Calu3 (cell line): ENCODE results near the gene C9orf50. TPM values are rescaled to one million over a fixed set of nuclear protein-coding genes. Genes with fewer than 3 reads are reported as not detected.

Experiments used
- BruUV-seq: library from RNA; stranded (reverse); fragments of 400-500 nt; replicated peaks from 2 replicates; lab custom pipeline; 2021; lab: Mats Ljungman, UMichigan
- CTCF ChIA-PET: fragments of 300-600 bp; sonication (Branson Sonifier 250); formaldehyde crosslinking; loops from one replicate; lab custom pipeline; 2022; ENCODE audit warnings: antibody characterized with exemption; lab: Charles Lee
- DNase-seq: peaks from one replicate; pipeline ENCODE4 v3.0.0; 2022
- H3K27ac Mint-ChIP-seq: one replicate; pipeline ENCODE4 v1.8.0; 2022; ENCODE audit warnings: mixed read lengths; ENCODE audit not compliant: unreplicated experiment
- H3K27me3 Mint-ChIP-seq: one replicate; pipeline ENCODE4 v1.8.0; 2022; ENCODE audit warnings: mixed read lengths; ENCODE audit not compliant: unreplicated experiment
- H3K36me3 Mint-ChIP-seq: one replicate; pipeline ENCODE4 v1.8.0; 2022; ENCODE audit warnings: mild to moderate bottlenecking, moderate library complexity, mixed read lengths; ENCODE audit not compliant: insufficient read depth, unreplicated experiment
- H3K4me1 Mint-ChIP-seq: one replicate; pipeline ENCODE4 v1.8.0; 2022; ENCODE audit warnings: mild to moderate bottlenecking, low read depth, mixed read lengths; ENCODE audit not compliant: unreplicated experiment
- H3K4me3 Mint-ChIP-seq: one replicate; pipeline ENCODE4 v1.8.0; 2022; ENCODE audit warnings: mild to moderate bottlenecking, low read depth, moderate library complexity, mixed read lengths; ENCODE audit not compliant: unreplicated experiment
- H3K9me3 Mint-ChIP-seq: one replicate; pipeline ENCODE4 v1.8.0; 2022; ENCODE audit warnings: low read depth, mixed read lengths; ENCODE audit not compliant: unreplicated experiment
- CTCF ChIP-seq: fragments of 200-600 bp; IDR thresholded peaks from one replicate; pipeline ENCODE4 v1.8.0; 2022; ENCODE audit warnings: antibody characterized with exemption; ENCODE audit not compliant: unreplicated experiment
- intact Hi-C: fragments of 100-400 bp; cut with micrococcal nuclease; formaldehyde crosslinking; loops from one replicate; pipeline ENCODE4 v1.10.0; 2022; ENCODE audit not compliant: unreplicated experiment
- total RNA-seq: library from RNA; stranded (reverse); gene quantifications from 2 replicates; pipeline ENCODE4 v1.2.3, GENCODE V29; 2022

C9orf50 gene
- total RNA-seq, 1 experiment from 2014 or later: not detected

GRCh38 chr9:129583308-129584038 lies 37.4 kb downstream of the C9orf50 start:
- no peak overlapping the region for H3K27ac Mint-ChIP-seq
- TF ChIP-seq CTCF: no peak
- peaks cover 33% of the 10 kb centered on the region for H3K4me1 Mint-ChIP-seq
- H3K9me3 Mint-ChIP-seq: no peaks in the 10 kb centered on the region
- no TSS peak for BruUV-seq
- peaks cover 21% of the 10 kb centered on the region for H3K36me3 Mint-ChIP-seq
- no peak for DNase-seq
- H3K4me3 Mint-ChIP-seq: no peak overlapping the region
- intact Hi-C loops: no loop called here
- no peaks in the 10 kb centered on the region for H3K27me3 Mint-ChIP-seq
- CTCF ChIA-PET: no interaction called here

DNA sequence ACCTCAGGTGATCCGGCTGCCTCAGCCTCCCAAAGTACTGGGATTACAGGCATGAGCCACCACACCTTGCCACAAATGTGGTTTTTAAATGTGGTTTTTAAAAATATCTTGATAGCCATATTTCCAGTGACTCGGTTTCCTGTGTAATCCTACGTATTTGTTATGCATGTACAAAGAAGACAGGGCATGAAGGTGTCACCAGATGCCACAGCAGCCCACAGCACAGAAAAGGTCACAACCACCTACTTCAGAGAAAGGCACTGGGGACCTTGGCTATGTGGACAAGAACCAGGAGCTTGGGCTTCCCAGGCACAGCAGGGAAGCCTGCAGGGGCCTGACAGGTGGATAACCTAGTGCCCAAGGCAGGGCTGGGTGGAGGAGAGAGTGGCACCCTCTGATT lies 38.0 kb downstream of the C9orf50 start:
- H3K27me3 Mint-ChIP-seq: no peaks in the 10 kb centered on the region
- DNase-seq: no peak
- peaks cover 39% of the 10 kb centered on the region for H3K4me1 Mint-ChIP-seq
- H3K36me3 Mint-ChIP-seq: peaks cover 21% of the 10 kb centered on the region
- no peak overlapping the region for H3K4me3 Mint-ChIP-seq
- no peak overlapping the region for H3K27ac Mint-ChIP-seq
- intact Hi-C loops: no loop called here
- no TSS peak for BruUV-seq
- TF ChIP-seq CTCF: no peak
- CTCF ChIA-PET: interaction anchor here (0.9 kb wide), 1 partner anchor 13 kb away, joined by 3 read pairs; no protein-coding TSS in a partner anchor
- H3K9me3 Mint-ChIP-seq: no peaks in the 10 kb centered on the region

DNA sequence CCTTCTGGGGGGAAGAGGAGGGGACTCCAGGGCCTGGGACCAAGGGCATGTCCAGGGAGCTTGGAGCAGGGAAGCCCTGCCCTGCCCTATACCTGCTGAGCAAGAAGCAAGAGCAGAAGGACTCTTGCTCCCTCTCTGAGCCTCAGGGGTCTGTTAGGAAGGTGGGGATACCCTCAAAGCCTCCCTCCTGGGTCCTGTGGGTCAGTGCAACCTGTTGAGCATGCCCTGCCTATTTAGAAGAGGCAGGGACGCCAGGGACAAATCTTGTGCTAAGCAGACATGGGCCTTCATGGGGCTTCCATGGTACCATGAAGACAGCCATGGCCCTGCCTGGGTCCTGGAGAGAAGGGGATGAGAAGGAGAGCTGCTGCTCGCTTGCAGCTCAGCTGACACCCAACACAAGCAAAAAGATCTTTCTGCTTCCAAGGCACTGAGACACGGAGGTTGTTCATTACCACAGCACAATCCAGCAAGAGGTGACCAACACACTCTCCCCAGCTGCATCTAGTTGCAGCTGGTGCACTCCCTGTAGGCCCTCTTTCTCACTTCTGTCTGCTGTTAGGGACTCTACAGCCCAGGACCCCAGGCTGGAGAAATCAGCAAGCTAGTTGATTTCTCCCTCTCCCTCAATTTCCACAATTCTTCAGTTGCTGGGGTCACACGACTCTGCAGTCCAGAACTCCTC lies 39.3 kb downstream of the C9orf50 start:
- Mint-ChIP-seq H3K36me3 (peaks cover 21% of the 10 kb centered on the region), H3K27me3 (no peaks in the 10 kb centered on the region), H3K4me3 (no peak overlapping the region), H3K4me1 (peaks cover 48% of the 10 kb centered on the region), H3K27ac (no peak overlapping the region), H3K9me3 (no peaks in the 10 kb centered on the region)
- DNase-seq: no peak
- CTCF ChIA-PET: interaction anchor here (0.5 to 0.9 kb wide), 2 partner anchors 12 to 199 kb away, joined by 3 to 4 read pairs; no protein-coding TSS in a partner anchor
- intact Hi-C loops: no loop called here
- TF ChIP-seq CTCF: no peak
- BruUV-seq: no TSS peak

GRCh38 chr9:129580211-129580915 lies 40.5 kb downstream of the C9orf50 start:
- H3K27ac Mint-ChIP-seq: peak overlapping the region; percentile 79
- CTCF ChIA-PET: interaction anchor here (0.5 to 1.4 kb wide), 3 partner anchors 12 to 28 kb away, joined by 3 to 5 read pairs (median 3); no protein-coding TSS in a partner anchor
- no peaks in the 10 kb centered on the region for H3K9me3 Mint-ChIP-seq
- intact Hi-C loops: no loop called here
- BruUV-seq: TSS peak; percentile 95
- DNase-seq: peak; percentile 82
- H3K4me3 Mint-ChIP-seq: no peak overlapping the region
- peaks cover 61% of the 10 kb centered on the region for H3K4me1 Mint-ChIP-seq
- no peak for TF ChIP-seq CTCF
- peaks cover 21% of the 10 kb centered on the region for H3K36me3 Mint-ChIP-seq
- H3K27me3 Mint-ChIP-seq: no peaks in the 10 kb centered on the region
